ENCODE measurements around the gene TCERG1L.

TCERG1L gene

GRCh38 chr10:131072651-131073468, 238.7 kb downstream of the TCERG1L start:
- Histone ChIP-seq H3K9me3 (replicated peaks in 1 of 11) (no peaks in the 10 kb centered on the region), H3K27ac (no peak overlapping the region), H3K4me1 (peaks cover 0 to 16% (median 9%) of the 10 kb centered on the region in 10 experiments; a peak in 11 of 20 replicates), H4K20me1 (0 out of 22 replicates have a peak, but pooled peaks cover 0 to 16% (median 0%) of the 10 kb centered on the region in 11 experiments), H3K4me2 (peak overlapping the region in 6 of 11 experiments; percentile 2 to 46 (median 32); a peak in 9 of 22 replicates), H3K4me3 (no peak overlapping the region), H3K36me3 (no peaks in the 10 kb centered on the region), H3K9ac (no peak overlapping the region; a peak in 1 of 22 replicates), H3K27me3 (no peaks in the 10 kb centered on the region)
- no peak for TF ChIP-seq Cebpa-rat (IDR thresholded peaks at IDR 0.05)

GRCh38 chr10:131071721-131072120, 239.8 kb downstream of the TCERG1L start:
- H4K20me1 ChIP-seq: 0 out of 22 replicates have a peak, but pooled peaks cover 0 to 9% (median 0%) of the 10 kb centered on the region in 11 experiments
- TF ChIP-seq Cebpa-rat (IDR thresholded peaks at IDR 0.05): no peak
- no peak overlapping the region for H3K27ac ChIP-seq
- H3K4me3 ChIP-seq: no peak overlapping the region
- no peak overlapping the region for H3K9ac ChIP-seq
- peaks cover 0 to 16% (median 9%) of the 10 kb centered on the region in 10 experiments; a peak in 11 of 20 replicates for H3K4me1 ChIP-seq
- no peaks in the 10 kb centered on the region for H3K9me3 ChIP-seq (replicated peaks in 1 of 11)
- H3K4me2 ChIP-seq: no peak overlapping the region
- H3K27me3 ChIP-seq: no peaks in the 10 kb centered on the region
- H3K36me3 ChIP-seq: no peaks in the 10 kb centered on the region

GRCh38 chr10:131070856-131071255, 240.7 kb downstream of the TCERG1L start:
- H3K4me2 ChIP-seq: no peak overlapping the region
- no peaks in the 10 kb centered on the region for H3K27me3 ChIP-seq
- peaks cover 0 to 21% (median 13%) of the 10 kb centered on the region in 10 experiments; a peak in 13 of 20 replicates for H3K4me1 ChIP-seq
- H3K36me3 ChIP-seq: no peaks in the 10 kb centered on the region
- H4K20me1 ChIP-seq: 0 out of 22 replicates have a peak, but pooled peaks cover 0 to 4% (median 0%) of the 10 kb centered on the region in 11 experiments
- no peak for TF ChIP-seq Cebpa-rat (IDR thresholded peaks at IDR 0.05)
- H3K9ac ChIP-seq: no peak overlapping the region
- H3K9me3 ChIP-seq (replicated peaks in 1 of 11): no peaks in the 10 kb centered on the region
- no peak overlapping the region for H3K27ac ChIP-seq
- no peak overlapping the region for H3K4me3 ChIP-seq

- no peak overlapping the region for H3K27ac ChIP-seq
- no peaks in the 10 kb centered on the region for H3K9me3 ChIP-seq (replicated peaks in 1 of 11)
- peaks cover 0 to 24% (median 14%) of the 10 kb centered on the region in 10 experiments; a peak in 13 of 20 replicates for H3K4me1 ChIP-seq
- peak overlapping the region in 7 of 11 experiments; percentile 3 to 24 (median 9); a peak in 4 of 22 replicates for H3K4me2 ChIP-seq
- H3K9ac ChIP-seq: no peak overlapping the region
- no peak overlapping the region for H3K4me3 ChIP-seq
- no peaks in the 10 kb centered on the region for H3K27me3 ChIP-seq
- H4K20me1 ChIP-seq: no peaks in the 10 kb centered on the region
- TF ChIP-seq Cebpa-rat (IDR thresholded peaks at IDR 0.05): no peak
- no peaks in the 10 kb centered on the region for H3K36me3 ChIP-seq
These were observed 242.8 kb downstream of the TCERG1L start for GRCh38 chr10:131068760-131069159.

GRCh38 chr10:131068311-131068710, 243.2 kb downstream of the TCERG1L start:
- no peak overlapping the region for H3K9ac ChIP-seq
- peaks cover 0 to 20% (median 10%) of the 10 kb centered on the region in 10 experiments; a peak in 11 of 20 replicates for H3K4me1 ChIP-seq
- H3K4me2 ChIP-seq: peak overlapping the region in 7 of 11 experiments; percentile 3 to 24 (median 9); a peak in 4 of 22 replicates
- TF ChIP-seq Cebpa-rat (IDR thresholded peaks at IDR 0.05): no peak
- H3K36me3 ChIP-seq: no peaks in the 10 kb centered on the region
- no peak overlapping the region for H3K27ac ChIP-seq
- H4K20me1 ChIP-seq: no peaks in the 10 kb centered on the region
- H3K27me3 ChIP-seq: no peaks in the 10 kb centered on the region
- no peaks in the 10 kb centered on the region for H3K9me3 ChIP-seq (replicated peaks in 1 of 11)
- H3K4me3 ChIP-seq: no peak overlapping the region

- no peak overlapping the region for H3K9ac ChIP-seq
- no peak overlapping the region for H3K27ac ChIP-seq
- H3K4me3 ChIP-seq: no peak overlapping the region
- no peak overlapping the region for H3K4me2 ChIP-seq
- TF ChIP-seq Cebpa-rat (IDR thresholded peaks at IDR 0.05): no peak
- H3K9me3 ChIP-seq (replicated peaks in 1 of 11): no peaks in the 10 kb centered on the region
- no peaks in the 10 kb centered on the region for H3K36me3 ChIP-seq
- H4K20me1 ChIP-seq: no peaks in the 10 kb centered on the region
- peaks cover 0 to 16% (median 7%) of the 10 kb centered on the region in 10 experiments; a peak in 10 of 20 replicates for H3K4me1 ChIP-seq
- no peaks in the 10 kb centered on the region for H3K27me3 ChIP-seq
These were observed 243.8 kb downstream of the TCERG1L start for GRCh38 chr10:131067690-131068089.

GRCh38 chr10:131065673-131066305, 245.7 kb downstream of the TCERG1L start:
- peak overlapping the region in 4 of 11 experiments; percentile 1 to 33 (median 8); a peak in 5 of 22 replicates for H3K4me2 ChIP-seq
- H3K4me3 ChIP-seq: no peak overlapping the region
- TF ChIP-seq Cebpa-rat (IDR thresholded peaks at IDR 0.05): no peak
- H3K27me3 ChIP-seq: no peaks in the 10 kb centered on the region
- no peaks in the 10 kb centered on the region for H4K20me1 ChIP-seq
- H3K4me1 ChIP-seq: peaks cover 0 to 16% (median 7%) of the 10 kb centered on the region in 10 experiments; a peak in 10 of 20 replicates
- H3K9ac ChIP-seq: no peak overlapping the region
- H3K9me3 ChIP-seq (replicated peaks in 1 of 11): no peaks in the 10 kb centered on the region
- H3K27ac ChIP-seq: no peak overlapping the region
- H3K36me3 ChIP-seq: no peaks in the 10 kb centered on the region

GRCh38 chr10:131063311-131063710, 248.2 kb downstream of the TCERG1L start:
- Histone ChIP-seq H3K4me3 (no peak overlapping the region), H3K4me2 (no peak overlapping the region)

More at GRCh38 chr10:131063311-131063710, 248.2 kb downstream of the TCERG1L start:
- H3K27ac ChIP-seq: no peak overlapping the region
- peaks cover 0 to 10% (median 8%) of the 10 kb centered on the region in 11 experiments; a peak in 7 of 22 replicates for H3K9me3 ChIP-seq (replicated peaks in 1 of 11)
- H3K36me3 ChIP-seq: no peaks in the 10 kb centered on the region
- H3K4me1 ChIP-seq: peaks cover 0 to 10% (median 6%) of the 10 kb centered on the region in 10 experiments; a peak in 8 of 20 replicates
- no peaks in the 10 kb centered on the region for H4K20me1 ChIP-seq
- H3K9ac ChIP-seq: no peak overlapping the region
- H3K27me3 ChIP-seq: no peaks in the 10 kb centered on the region
- TF ChIP-seq Cebpa-rat (IDR thresholded peaks at IDR 0.05): no peak

Measured in BLaER1 treated with 17β-estradiol and CSF1 and Interleukin-3, amounts not matched to agents 10 nM and 100 nM (cell line).